NOMO-1 treated with dmso at 0.1 percent for 144 hours (cell line): ENCODE data around the gene KCTD16.

ENCODE experiments used
- DNase-seq: peaks from one replicate; lab custom pipeline; 2025; ENCODE audit not compliant: unreplicated experiment; lab: John Stamatoyannopoulos, UW

Gene KCTD16

GRCh38 chr5:144451187-144451973 is 280.7 kb downstream of the KCTD16 start:
- no peak for DNase-seq

GRCh38 chr5:144453753-144454152 is 283.1 kb downstream of the KCTD16 start:
- no peak for DNase-seq

GRCh38 chr5:144457160-144457559 is 286.5 kb downstream of the KCTD16 start:
- DNase-seq: no peak

GRCh38 chr5:144458216-144458615 is 287.5 kb downstream of the KCTD16 start:
- no peak for DNase-seq

- DNase-seq: no peak
These were observed 289.9 kb downstream of the KCTD16 start for GRCh38 chr5:144460600-144460999.

GRCh38 chr5:144462577-144462976 is 291.9 kb downstream of the KCTD16 start:
- DNase-seq: no peak

GRCh38 chr5:144463481-144464223 is 293.0 kb downstream of the KCTD16 start:
- no peak for DNase-seq

- DNase-seq: no peak
These were observed 293.6 kb downstream of the KCTD16 start for GRCh38 chr5:144464306-144464705.

GRCh38 chr5:144465441-144465840 is 294.8 kb downstream of the KCTD16 start:
- no peak for DNase-seq

- no peak for DNase-seq
These were observed 297.1 kb downstream of the KCTD16 start for GRCh38 chr5:144467792-144468191.

GRCh38 chr5:144468571-144468970 is 297.9 kb downstream of the KCTD16 start:
- DNase-seq: no peak

- no peak for DNase-seq
These were observed 298.4 kb downstream of the KCTD16 start for GRCh38 chr5:144469106-144469505.

- no peak for DNase-seq
These were observed 301.5 kb downstream of the KCTD16 start for GRCh38 chr5:144472221-144472620.

GRCh38 chr5:144473650-144474049 is 303.0 kb downstream of the KCTD16 start:
- DNase-seq: no peak

- DNase-seq: no peak
These were observed 307.9 kb downstream of the KCTD16 start for GRCh38 chr5:144478565-144478964.

GRCh38 chr5:144481861-144482260 is 311.2 kb downstream of the KCTD16 start:
- DNase-seq: no peak

GRCh38 chr5:144484124-144484897 is 313.6 kb downstream of the KCTD16 start:
- no peak for DNase-seq

- DNase-seq: no peak
These were observed 314.9 kb downstream of the KCTD16 start for GRCh38 chr5:144485540-144485939.

- no peak for DNase-seq
These were observed 316.5 kb downstream of the KCTD16 start for GRCh38 chr5:144487207-144487606.

GRCh38 chr5:144487761-144488160 is 317.1 kb downstream of the KCTD16 start:
- DNase-seq: no peak

GRCh38 chr5:144503123-144503522 is 332.4 kb downstream of the KCTD16 start:
- DNase-seq: no peak
